HCT116 (cell line): ENCODE results near the gene WRAP53. TPM values are rescaled to one million over a fixed set of nuclear protein-coding genes. Genes with fewer than 3 reads are reported as not detected.

ENCODE experiments used
- ATAC-seq: fragments of 200-7000 bp; cut with Tn5 transposase; 2 replicates; pipeline ENCODE4 v1.9.1; 2020; ENCODE audit warnings: mild to moderate bottlenecking, moderate library complexity
- BruUV-seq: library from RNA; stranded (reverse); fragments of 400-500 nt; replicated peaks from 2 replicates; lab custom pipeline; 2021; lab: Mats Ljungman, UMichigan
- CTCF ChIA-PET: fragments of 300-600 bp; sonication (Branson Sonifier 250); formaldehyde crosslinking; loops from one replicate; lab custom pipeline; 2021; ENCODE audit warnings: antibody characterized with exemption; lab: Charles Lee
- POLR2A ChIA-PET: fragments of 300-600, 350-600 bp; sonication (Branson Sonifier 250); formaldehyde crosslinking; loops from one replicate; lab custom pipeline; 2021; ENCODE audit warnings: antibody characterized with exemption; lab: Charles Lee
- RAD21 ChIA-PET, 2 experiments: fragments of 300-600 bp; sonication (Branson Sonifier 250); formaldehyde crosslinking; loops; one replicate each; lab custom pipeline; 2023; ENCODE audit warnings: low total read pairs in 2 of 2; ENCODE audit not compliant: uncharacterized antibody in 2 of 2, unreplicated experiment in 2 of 2, low non-redundant PET in 1 of 2; lab: Charles Lee
- DNase-seq: peaks from one replicate; pipeline ENCODE4 v3.0.0-alpha.2; 2010; ENCODE audit warnings: low read depth, low spot score
- H2AFZ ChIP-seq: fragments of 200-600 bp; shearing (Covaris generic), sonication (generic); 2 replicates; pipeline ENCODE4 v1.6.1; 2017; ENCODE audit warnings: low read depth, mixed run types, mixed read lengths, antibody characterized with exemption, low read length; ENCODE audit not compliant: poor library complexity, severe bottlenecking
- H3K27ac ChIP-seq: 2 replicates; pipeline ENCODE4 v1.5.1; 2012; ENCODE audit warnings: low read depth, low read length
- H3K27me3 ChIP-seq: fragments of 200-600 bp; sonication (generic); 2 replicates; pipeline ENCODE4 v1.6.1; 2016; ENCODE audit warnings: mixed run types, low read length, mixed read lengths; ENCODE audit not compliant: insufficient read depth
- H3K36me3 ChIP-seq, 2 experiments: fragments of 200-500 bp in 1 of 2; fragments of 200-600 bp in 1 of 2; sonication (Bioruptor generic) in 1 of 2; sonication (generic) in 1 of 2; 2 replicates each; pipeline versions ENCODE4 v1.5.1 to v1.6.1; 2014 to 2016; ENCODE audit warnings: low read length in 2 of 2, inconsistent platforms in 1 of 2, mixed read lengths in 1 of 2, mixed run types in 1 of 2; ENCODE audit not compliant: insufficient read depth in 2 of 2, control insufficient read depth in 1 of 2
- H3K4me1 ChIP-seq, 2 experiments: fragments of 200-600 bp in 1 of 2; sonication (generic) in 1 of 2; 2 replicates each; pipeline versions ENCODE4 v1.5.1 to v1.6.1; 2012 to 2017; ENCODE audit warnings: low read length in 2 of 2, inconsistent platforms in 1 of 2, mild to moderate bottlenecking in 1 of 2, mixed read lengths in 1 of 2, mixed run types in 1 of 2, moderate library complexity in 1 of 2; ENCODE audit not compliant: insufficient read depth in 2 of 2, control insufficient read depth in 1 of 2
- H3K4me2 ChIP-seq: fragments of 200-600 bp; sonication (generic); 2 replicates; pipeline ENCODE4 v1.6.1; 2017; ENCODE audit warnings: mixed run types, low read length, mixed read lengths
- H3K4me3 ChIP-seq, 2 experiments: fragments of 200-600 bp in 1 of 2; sonication (generic) in 1 of 2; replicated peaks in 1 of 2; 2 replicates each; pipeline ENCODE4 v1.5.1; 2011 to 2016; ENCODE audit warnings: low read length in 2 of 2, control low read depth in 1 of 2, low read depth in 1 of 2, mild to moderate bottlenecking in 1 of 2, mixed read lengths in 1 of 2, mixed run types in 1 of 2
- H3K79me2 ChIP-seq: fragments of 200-600 bp; sonication (generic); 2 replicates; pipeline ENCODE4 v1.6.1; 2017; ENCODE audit warnings: mild to moderate bottlenecking, mixed run types, low read length, moderate library complexity, mixed read lengths; ENCODE audit not compliant: insufficient read depth
- H3K9ac ChIP-seq: fragments of 200-600 bp; sonication (generic); 2 replicates; pipeline ENCODE4 v1.6.1; 2016; ENCODE audit warnings: low read length, mixed read lengths
- H3K9me2 ChIP-seq: fragments of 200-600 bp; sonication (generic), shearing (Covaris generic); 2 replicates; pipeline ENCODE4 v1.6.1; 2017; ENCODE audit warnings: mixed run types, mild to moderate bottlenecking, moderate library complexity; ENCODE audit not compliant: insufficient read depth
- H3K9me3 ChIP-seq, 2 experiments: fragments of 200-500 bp in 1 of 2; fragments of 200-600 bp in 1 of 2; sonication (Bioruptor generic) in 1 of 2; sonication (generic) in 1 of 2; 2 replicates each; pipeline ENCODE4 v1.6.1; 2014 to 2017; ENCODE audit warnings: low read length in 2 of 2, mixed read lengths in 2 of 2, inconsistent platforms in 1 of 2, low read depth in 1 of 2, mild to moderate bottlenecking in 1 of 2, mixed run types in 1 of 2, moderate library complexity in 1 of 2; ENCODE audit not compliant: control insufficient read depth in 1 of 2, insufficient read depth in 1 of 2
- H4K20me1 ChIP-seq: fragments of 200-600 bp; sonication (generic), shearing (Covaris generic); 2 replicates; pipeline ENCODE4 v1.6.1; 2017; ENCODE audit warnings: mixed run types, mild to moderate bottlenecking, moderate library complexity; ENCODE audit not compliant: insufficient read depth
- CBX3 ChIP-seq: IDR thresholded peaks from 2 replicates; pipeline ENCODE4 v1.6.1; 2012; ENCODE audit warnings: low read depth
- CEBPB ChIP-seq: IDR thresholded peaks from 2 replicates; pipeline ENCODE4 v1.6.1; 2012; ENCODE audit warnings: low read depth
- CTCF ChIP-seq, 3 experiments: fragments of 200-600 bp in 1 of 3; sonication (generic) in 1 of 3; IDR thresholded peaks in 2 of 3; conservative IDR thresholded peaks in 1 of 3; 2 replicates each; pipeline ENCODE4 v1.5.1; 2012 to 2017; ENCODE audit warnings: low read depth in 2 of 3, low read length in 2 of 3, antibody characterized with exemption in 1 of 3, borderline replicate concordance in 1 of 3, control low read depth in 1 of 3, mild to moderate bottlenecking in 1 of 3, mixed read lengths in 1 of 3, mixed run types in 1 of 3, moderate library complexity in 1 of 3; ENCODE audit not compliant: insufficient read depth in 1 of 3
- EGR1 ChIP-seq: IDR thresholded peaks from 2 replicates; pipeline ENCODE4 v1.6.1; 2012; ENCODE audit warnings: low read depth
- ELF1 ChIP-seq: IDR thresholded peaks from 2 replicates; pipeline ENCODE4 v1.6.1; 2012; ENCODE audit warnings: low read depth, borderline replicate concordance
- EZH2 ChIP-seq: fragments of 200-600 bp; sonication (generic); IDR thresholded peaks from 2 replicates; pipeline ENCODE4 v1.6.1; 2017; ENCODE audit warnings: antibody characterized with exemption, mixed run types
- EZH2phosphoT487 ChIP-seq: fragments of 200-600 bp; IDR thresholded peaks from 2 replicates; pipeline ENCODE4 v1.6.1; 2018; ENCODE audit warnings: antibody characterized with exemption, borderline replicate concordance
- FOSL1 ChIP-seq: IDR thresholded peaks from 2 replicates; pipeline ENCODE4 v1.6.1; 2012; ENCODE audit warnings: low read depth
- MAX ChIP-seq: IDR thresholded peaks from 2 replicates; pipeline ENCODE4 v1.6.1; 2012
- POLR2AphosphoS5 ChIP-seq: IDR thresholded peaks from 2 replicates; pipeline ENCODE4 v1.6.1; 2011; ENCODE audit warnings: mild to moderate bottlenecking, low read depth, low read length, moderate library complexity
- SIN3A ChIP-seq: IDR thresholded peaks from 2 replicates; pipeline ENCODE4 v1.6.1; 2012; ENCODE audit warnings: low read depth
- SP1 ChIP-seq: IDR thresholded peaks from 2 replicates; pipeline ENCODE4 v1.6.1; 2012; ENCODE audit warnings: low read depth
- SRF ChIP-seq: IDR thresholded peaks from 2 replicates; pipeline ENCODE4 v1.6.1; 2012; ENCODE audit warnings: low read depth
- TCF7L2 ChIP-seq: IDR thresholded peaks from 2 replicates; pipeline ENCODE4 v1.7.0; 2011; ENCODE audit warnings: borderline replicate concordance, inconsistent platforms; ENCODE audit not compliant: insufficient read depth, insufficient read length; ENCODE audit errors: extremely low read depth
- ZBTB33 ChIP-seq: IDR thresholded peaks from 2 replicates; pipeline ENCODE4 v1.6.1; 2011; ENCODE audit warnings: mild to moderate bottlenecking, low read length, moderate library complexity; ENCODE audit not compliant: insufficient replicate concordance; ENCODE audit errors: extremely low read depth
- ZFX ChIP-seq: fragments of 450-650 bp; IDR thresholded peaks from 2 replicates; pipeline ENCODE4 v1.6.1; 2017
- ZNF274 ChIP-seq: fragments of 200-500 bp; sonication (Bioruptor generic); IDR thresholded peaks from 2 replicates; pipeline ENCODE4 v1.6.1; 2014; ENCODE audit warnings: mild to moderate bottlenecking, low read depth, low read length, inconsistent platforms
- intact Hi-C: fragments of 100-400 bp; cut with micrococcal nuclease; formaldehyde crosslinking; loops from 2 replicates; pipeline ENCODE4 v1.10.0; 2022
- total RNA-seq: library from RNA; stranded (reverse); gene quantifications from one replicate; pipeline ENCODE4 v1.2.1, GENCODE V29; 2021; ENCODE audit not compliant: unreplicated experiment

Gene WRAP53
- total RNA-seq, 1 experiment from 2014 or later = 28.8 TPM

- no peaks in the 10 kb centered on the region for H3K9me3 ChIP-seq
- DNase-seq = no peak
- no peak for TF ChIP-seq EZH2phosphoT487
- no peak for TF ChIP-seq CEBPB
- no peak for TF ChIP-seq SIN3A
- no peak for TF ChIP-seq ZBTB33
- no peak for TF ChIP-seq FOSL1
- no peak for TF ChIP-seq EGR1
- TF ChIP-seq CTCF (IDR thresholded peaks at IDR 0.05 in 2 of 3, conservative IDR thresholded peaks at IDR 0.05 in 1 of 3; ENCODE audit: borderline replicate concordance in 1 of 3, insufficient read depth in 1 of 3, low read depth in 2 of 3, low read length in 2 of 3) = no peak
- no peak for TF ChIP-seq TCF7L2
- no peak for TF ChIP-seq POLR2AphosphoS5
- TF ChIP-seq CBX3 = no peak
- no peak for TF ChIP-seq ZNF274
- no peak for TF ChIP-seq ZFX
- no peak for TF ChIP-seq ELF1
- TF ChIP-seq MAX = no peak
- TF ChIP-seq EZH2 = no peak
- no peak for TF ChIP-seq SP1
- TF ChIP-seq SRF = no peak
- no peaks in the 10 kb centered on the region for H3K9me2 ChIP-seq
- BruUV-seq = no TSS peak
- H2AFZ ChIP-seq = no peak overlapping the region
- no peak for ATAC-seq
- H3K27me3 ChIP-seq = no peaks in the 10 kb centered on the region
- H3K79me2 ChIP-seq = no peaks in the 10 kb centered on the region
- no peaks in the 10 kb centered on the region for H3K4me1 ChIP-seq
- no peak overlapping the region for H3K27ac ChIP-seq
- no peak overlapping the region for H3K9ac ChIP-seq
- RAD21 ChIA-PET = no interaction called here
- H3K4me3 ChIP-seq = no peak overlapping the region
- H3K4me2 ChIP-seq = no peak overlapping the region
- intact Hi-C loops = no loop called here
- H3K36me3 ChIP-seq = no peaks in the 10 kb centered on the region
- POLR2A ChIA-PET = no interaction called here
- H4K20me1 ChIP-seq = no peaks in the 10 kb centered on the region
- CTCF ChIA-PET = interaction anchor here (0.9 kb wide), 1 partner anchor 14 kb away, joined by 3 read pairs; no protein-coding TSS in a partner anchor
Observed at GRCh38 chr17:7646457-7646856, 41.8 kb upstream of the WRAP53 start.
